HK-2 (cell line): ENCODE measurements around the gene NCKAP1.
A peak's percentile ranks its signal among the peaks of the same experiment; 100 is the strongest.
"Not testable (repeated sequence)": the region's sequence is repeated elsewhere in the genome, so short reads cannot be mapped to it uniquely, and the experiment has no call there.

Experiments used
- DNase-seq: peaks from one replicate; pipeline ENCODE4 v3.0.0-alpha.2; 2018; ENCODE audit not compliant: unreplicated experiment

The NCKAP1 gene

DNA sequence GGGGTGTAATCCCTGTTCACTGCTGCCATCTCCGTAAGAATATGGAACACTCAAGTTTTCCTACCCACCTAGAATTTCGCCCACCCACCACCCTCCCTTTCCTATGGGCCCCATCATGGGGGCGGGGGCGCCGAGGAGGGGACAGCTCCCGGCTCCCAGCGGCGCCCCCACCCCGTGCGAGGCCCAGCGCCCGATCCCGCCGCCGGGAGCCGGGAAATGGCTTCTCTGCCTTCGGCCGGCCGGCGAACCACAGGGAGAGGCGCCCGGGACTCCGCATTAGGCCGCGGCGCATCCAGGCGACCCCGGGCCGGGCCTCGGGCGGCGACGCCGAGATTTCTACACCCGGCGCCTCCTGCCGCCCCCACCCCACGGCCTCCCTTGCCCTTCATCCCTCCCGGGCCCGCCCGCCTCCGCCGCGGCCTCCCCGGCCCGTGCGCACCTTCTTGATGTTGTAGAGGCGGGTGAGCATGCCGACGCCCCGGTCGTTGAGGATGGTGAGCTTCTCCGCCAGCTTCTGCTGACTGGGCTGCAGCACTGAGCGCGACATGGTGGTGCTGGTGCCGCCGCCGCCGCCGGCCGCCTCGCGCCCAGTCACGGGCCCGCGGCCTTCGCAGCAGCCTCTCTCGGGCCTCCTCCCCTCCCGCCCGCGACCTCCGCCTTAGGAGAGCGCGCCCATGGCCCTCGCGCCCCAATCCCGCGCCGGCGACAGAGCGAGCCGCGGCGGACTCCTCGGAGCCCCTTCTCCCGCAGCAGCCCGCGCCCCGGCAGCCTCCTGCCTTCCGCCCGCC, 510 bp downstream of the NCKAP1 start:
- no peak for DNase-seq

GRCh38 chr2:183037074-183037552, 1.1 kb downstream of the NCKAP1 start:
- DNase-seq = no peak

DNA sequence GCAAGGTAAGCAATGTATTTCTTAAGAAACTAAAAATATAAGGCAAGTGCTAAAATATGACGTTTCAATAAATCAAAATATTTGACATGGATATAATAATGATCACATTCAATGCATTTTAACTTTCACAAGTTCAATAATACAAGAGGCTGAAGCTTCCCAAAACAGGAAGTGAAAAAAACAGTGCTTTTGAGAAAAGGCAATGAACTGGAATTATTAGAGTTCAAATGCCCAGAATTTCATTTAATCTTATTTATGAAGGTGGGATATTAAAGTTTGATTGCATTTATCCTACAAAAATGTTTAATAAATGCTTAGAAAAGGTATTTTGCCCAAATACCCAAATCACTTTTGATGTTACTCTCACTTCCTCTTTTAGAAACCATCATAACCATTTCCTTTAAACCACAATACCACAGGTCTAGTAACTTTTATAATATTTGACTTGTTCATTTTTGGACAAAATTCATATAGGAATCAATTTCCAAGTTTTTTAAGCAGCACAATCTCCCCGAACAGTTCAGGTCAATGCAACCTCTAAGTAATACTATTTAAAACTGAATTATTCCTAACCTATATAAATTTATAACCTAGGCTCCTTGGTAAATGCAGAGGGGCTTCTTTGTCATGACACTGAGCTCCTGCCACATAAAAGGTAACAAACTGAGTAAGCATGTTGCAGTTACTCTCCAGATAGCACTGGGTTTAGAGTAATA, 2.1 kb downstream of the NCKAP1 start:
- no peak for DNase-seq

- DNase-seq = no peak
These were observed 2.8 kb downstream of the NCKAP1 start for GRCh38 chr2:183035298-183035953.

GRCh38 chr2:183034806-183035205, 3.5 kb downstream of the NCKAP1 start:
- no peak for DNase-seq

DNA sequence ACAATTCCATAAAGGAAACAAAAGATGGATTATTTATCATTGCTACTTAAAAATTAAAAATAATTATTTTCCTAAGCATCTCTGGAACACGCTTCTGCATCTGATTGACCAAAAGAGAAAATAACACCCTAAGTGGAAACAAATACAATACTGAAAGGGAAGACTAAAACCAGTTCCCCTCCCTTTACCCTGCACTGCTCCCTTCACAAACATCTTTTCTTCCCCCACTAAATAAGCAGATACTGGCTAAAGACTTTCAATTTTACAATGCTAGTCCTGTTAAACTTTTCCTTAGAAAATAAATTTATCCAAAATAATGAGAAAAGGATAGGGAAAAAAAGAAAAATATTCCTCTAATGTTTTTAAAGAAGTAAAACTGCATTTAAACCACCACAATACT, 4.3 kb downstream of the NCKAP1 start:
- no peak for DNase-seq

- DNase-seq = no peak
These were observed 6.1 kb downstream of the NCKAP1 start for GRCh38 chr2:183031911-183032794.

DNA sequence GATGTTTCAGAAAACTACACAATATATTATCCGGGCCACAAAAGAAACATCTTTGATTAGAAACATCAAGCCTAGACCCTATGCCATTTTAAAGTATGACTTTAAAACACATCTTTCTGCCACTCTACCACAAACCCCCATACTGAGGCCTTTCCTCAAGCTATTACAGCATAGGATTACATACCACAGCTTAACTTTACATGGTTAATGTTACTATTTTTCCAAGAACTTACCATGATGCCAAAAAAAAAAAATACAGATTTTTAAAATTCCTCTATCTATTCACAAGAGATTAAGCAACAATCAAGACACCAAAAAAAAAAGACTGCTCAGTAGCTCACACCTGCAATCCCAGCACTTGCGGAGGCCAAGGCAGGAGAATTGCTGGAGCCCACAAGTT, 9.0 kb downstream of the NCKAP1 start:
- no peak for DNase-seq

- no peak for DNase-seq
These were observed 10.1 kb downstream of the NCKAP1 start for GRCh38 chr2:183028108-183028507.

DNA sequence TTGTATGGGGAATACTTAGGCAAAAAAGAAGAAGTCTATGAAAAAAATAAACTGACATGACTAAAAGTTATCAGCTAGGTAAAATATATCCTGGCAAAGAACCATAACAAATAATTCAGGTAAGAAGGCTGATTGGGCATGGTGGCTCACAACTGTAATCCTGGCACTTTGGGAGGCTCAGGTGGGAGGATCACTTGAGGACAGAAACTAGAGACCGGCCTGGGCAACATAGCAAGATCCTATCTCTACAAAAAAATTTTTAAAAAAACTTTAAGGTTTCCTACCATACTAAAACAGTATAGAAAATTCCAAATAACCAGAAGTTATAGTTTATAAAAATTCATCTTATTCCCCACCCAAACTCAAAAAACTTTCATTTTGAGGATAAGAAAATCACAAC, 10.8 kb downstream of the NCKAP1 start:
- no peak for DNase-seq

DNA sequence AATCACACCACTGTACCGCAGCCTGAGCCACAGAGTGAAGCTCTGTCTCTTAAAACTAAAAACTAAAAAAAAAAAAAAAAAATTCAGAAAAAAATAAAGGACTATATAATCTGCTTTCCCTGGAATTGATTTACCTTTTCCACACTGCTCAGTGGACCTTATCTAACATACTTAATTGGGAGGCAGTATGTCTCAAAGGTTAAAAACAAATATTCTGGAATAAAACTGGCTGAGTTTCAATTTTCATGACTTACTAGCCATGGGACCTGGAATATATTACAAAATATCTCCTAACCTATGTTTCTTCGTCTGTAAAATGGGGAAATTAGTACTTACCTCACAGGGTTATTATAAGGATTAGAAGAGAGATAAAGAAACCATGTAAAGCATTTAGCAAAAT, 11.8 kb downstream of the NCKAP1 start:
- no peak for DNase-seq

- DNase-seq = no peak
These were observed 12.3 kb downstream of the NCKAP1 start for GRCh38 chr2:183025993-183026392.

- DNase-seq = no peak
These were observed 13.7 kb downstream of the NCKAP1 start for GRCh38 chr2:183024339-183025095.

- no peak for DNase-seq
These were observed 15.5 kb downstream of the NCKAP1 start for GRCh38 chr2:183022711-183023110.

GRCh38 chr2:183021613-183022012, 16.6 kb downstream of the NCKAP1 start:
- no peak for DNase-seq

DNA sequence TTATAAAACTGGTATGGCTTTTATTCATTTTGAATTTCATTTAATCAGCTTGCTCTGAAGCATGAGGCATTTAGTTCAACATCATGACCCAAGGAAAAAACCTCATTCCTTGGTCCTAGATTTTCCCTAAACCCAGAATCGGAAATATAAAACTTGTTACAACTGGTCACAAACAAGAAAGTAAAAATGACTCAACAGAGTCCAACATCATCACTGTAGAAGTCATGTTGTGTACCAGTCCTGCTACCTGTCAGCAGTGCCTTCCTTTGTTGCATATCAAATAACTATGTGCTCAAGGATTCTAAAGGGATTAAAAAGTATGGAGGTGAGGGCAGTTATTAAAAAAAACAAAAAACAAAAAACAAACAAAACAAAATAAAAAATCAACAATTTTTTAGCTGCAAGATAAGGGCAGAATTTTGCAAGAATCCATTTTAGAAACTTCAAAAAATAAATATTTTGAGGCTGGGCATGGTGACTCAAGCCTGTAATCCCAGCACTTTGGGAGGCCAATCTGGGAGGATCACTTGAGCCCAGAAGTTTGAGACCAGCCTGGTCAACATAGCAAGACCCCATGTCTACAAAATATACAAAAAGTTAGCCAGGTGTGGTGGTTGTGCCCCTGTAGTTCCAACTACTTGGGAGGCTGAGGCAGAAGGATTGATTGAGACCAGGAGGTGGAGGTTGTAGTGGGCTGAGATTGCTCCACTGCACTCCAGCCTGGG, 18.4 kb downstream of the NCKAP1 start:
- DNase-seq = no peak

DNA sequence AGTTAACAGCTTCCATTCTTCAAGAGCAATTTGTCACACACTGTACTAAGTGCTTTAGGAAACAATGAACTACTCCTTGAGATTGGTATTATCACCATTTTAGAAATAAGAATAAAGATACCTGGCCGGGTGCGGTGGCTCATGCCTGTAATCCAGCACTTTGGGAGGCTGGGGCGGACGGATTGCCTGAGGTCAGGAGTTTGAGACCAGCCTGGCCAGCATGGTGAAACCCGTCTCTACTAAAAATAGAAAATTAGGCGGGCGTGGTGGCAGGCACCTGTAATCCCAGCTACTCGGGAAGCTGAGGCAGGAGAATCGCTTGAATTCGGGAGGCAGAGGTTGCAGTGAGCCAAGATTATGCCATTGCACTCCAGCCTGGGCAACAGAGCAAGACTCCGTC, 20.4 kb downstream of the NCKAP1 start:
- DNase-seq = not testable (repeated sequence)

GRCh38 chr2:183014005-183014404, 24.3 kb downstream of the NCKAP1 start:
- DNase-seq = no peak

DNA sequence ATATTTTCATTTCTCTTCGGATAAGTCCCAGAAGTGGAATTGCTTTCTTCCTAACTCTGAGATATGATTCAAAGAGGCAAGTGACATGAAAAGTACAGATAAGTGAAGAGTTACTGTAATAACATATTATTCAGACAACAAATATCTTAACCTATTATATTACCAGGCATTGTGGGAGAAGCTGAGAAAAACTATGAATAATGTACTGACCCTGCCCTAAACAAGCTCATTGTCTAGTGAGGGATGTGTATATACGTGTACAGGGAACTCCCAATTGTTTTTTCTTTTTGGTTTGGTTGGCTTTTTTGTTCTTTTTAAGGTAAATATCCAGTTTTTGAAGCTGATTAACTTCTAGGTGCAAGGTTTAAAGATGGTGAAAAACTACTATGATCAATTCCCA, 26.5 kb downstream of the NCKAP1 start:
- no peak for DNase-seq

- DNase-seq = peak; percentile 13
These were observed 28.1 kb downstream of the NCKAP1 start for GRCh38 chr2:183010112-183010511.
